Right lobe of liver (tissue), 6 donors: ENCODE results near the gene ADGRE1. TPM values are rescaled to one million over a fixed set of nuclear protein-coding genes. Genes with fewer than 3 reads are reported as not detected.

Experiments
- ATAC-seq, 4 donors: fragments of 200-7000 bp; cut with Tn5 transposase; one replicate each; pipeline ENCODE4 v1.9.1; 2020; ENCODE audit warnings: mild to moderate bottlenecking in 4 of 4, moderate library complexity in 4 of 4
- DNase-seq, 3 donors: peaks; one replicate each; pipeline ENCODE4 v3.0.0-alpha.2; 2020
- H3K27ac ChIP-seq, 3 donors: fragments of 200-600 bp; one replicate each; pipeline ENCODE4 v1.8.0; 2022
- H3K27me3 ChIP-seq, 2 donors: fragments of 200-600 bp; one replicate each; pipeline ENCODE4 v1.8.0; 2022
- H3K36me3 ChIP-seq, 4 donors: fragments of 200-600 bp; sonication (generic) in 1 of 4; one replicate each; pipeline versions ENCODE4 v1.5.1 to v1.8.0; 2017 to 2022; ENCODE audit warnings: control low read depth in 1 of 4
- H3K4me1 ChIP-seq, 4 donors: fragments of 200-600 bp; sonication (generic) in 1 of 4; one replicate each; pipeline versions ENCODE4 v1.5.1 to v1.8.0; 2017 to 2022; ENCODE audit warnings: control low read depth in 1 of 4
- H3K4me3 ChIP-seq, 3 donors: fragments of 200-600 bp; one replicate each; pipeline ENCODE4 v1.8.0; 2022
- H3K9me3 ChIP-seq, 4 donors: fragments of 200-600 bp; sonication (generic) in 1 of 4; one replicate each; pipeline versions ENCODE4 v1.5.1 to v1.8.0; 2017 to 2022; ENCODE audit warnings: control low read depth in 1 of 4
- POLR2A ChIP-seq: fragments of 450-650 bp; IDR thresholded peaks from one replicate; pipeline ENCODE4 v1.6.1; 2017; ENCODE audit warnings: antibody characterized with exemption, mild to moderate bottlenecking
- WGBS: methylation state at CpG from one replicate; pipeline ENCODE4 v1.1.6; 2018; ENCODE audit warnings: low coverage, low lambda C conversion rate; ENCODE audit not compliant: insufficient coverage; ENCODE audit errors: missing lambda C conversion rate; 5-methylcytosine and 5-hydroxymethylcytosine counted together
- intact Hi-C, 2 donors: fragments of 100-400 bp; cut with DNase I; formaldehyde crosslinking; loops; one replicate each; pipeline versions ENCODE4 v1.11.2 to v1.14.1; 2022
- total RNA-seq, 6 experiments: library from RNA; depleted of rRNA in 2 of 6; stranded (reverse); fragments of >200 nt in 2 of 6; fragmentation: NEBNext Ultra II Directional in 3 of 6; extraction: Animal tissue kit (Norgen Biotek cat#: 25700) in 3 of 6; gene quantifications; one replicate each; pipeline versions ENCODE4 v1.1.0 to v1.2.4, GENCODE V29; 2016 to 2023
- TF ChIP-seq, protein P1 (sequence below), 4 donors: fragments of 200-600 bp in 3 of 4; fragments of 450-650 bp in 1 of 4; IDR thresholded peaks; one replicate each; pipeline versions ENCODE4 v1.5.1 to v1.8.0; 2016 to 2022; ENCODE audit warnings: antibody characterized with exemption in 4 of 4, mild to moderate bottlenecking in 2 of 4
- donor health status: DM: no; HTN: yes; CAD: no.
- donor health status: DM: no; HTN: no; CAD: no.
- donor health status: DM: no; HTN: no; CAD: no.
- donor health status: DM: no; HTN: yes; CAD: no.
- donor health status: DM: no; HTN: yes; CAD: no.

The ADGRE1 gene
- total RNA-seq, 6 experiments from 2014 or later = 0.18 to 3.3 (median 0.75) TPM

DNA sequence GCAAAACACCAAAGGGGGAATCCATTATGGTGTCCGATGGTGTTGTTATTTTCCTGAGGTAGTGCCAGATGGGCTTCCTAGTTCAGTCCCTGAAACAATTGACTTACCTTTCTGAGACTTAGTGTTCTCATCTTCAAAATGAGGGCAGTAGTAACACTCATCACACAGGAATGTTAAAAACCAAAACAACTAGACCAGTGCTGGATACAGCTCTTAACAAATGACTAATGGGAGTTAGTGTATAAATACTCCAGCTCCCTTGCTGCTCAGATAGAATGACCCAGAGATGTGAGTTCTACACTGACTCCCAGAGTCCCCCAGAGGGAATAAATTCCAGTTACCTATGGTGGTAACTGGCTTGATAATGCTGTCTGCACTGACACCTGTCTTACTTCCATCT is 84.0 kb downstream of the ADGRE1 start:
- Histone ChIP-seq H3K27me3 (no peaks in the 10 kb centered on the region), H3K27ac (no peak overlapping the region), H3K4me3 (no peak overlapping the region), H3K4me1 (no peaks in the 10 kb centered on the region), H3K9me3 (no peaks in the 10 kb centered on the region), H3K36me3 (no peaks in the 10 kb centered on the region)
- TF ChIP-seq POLR2A = no peak
- TF ChIP-seq, protein P1, sequence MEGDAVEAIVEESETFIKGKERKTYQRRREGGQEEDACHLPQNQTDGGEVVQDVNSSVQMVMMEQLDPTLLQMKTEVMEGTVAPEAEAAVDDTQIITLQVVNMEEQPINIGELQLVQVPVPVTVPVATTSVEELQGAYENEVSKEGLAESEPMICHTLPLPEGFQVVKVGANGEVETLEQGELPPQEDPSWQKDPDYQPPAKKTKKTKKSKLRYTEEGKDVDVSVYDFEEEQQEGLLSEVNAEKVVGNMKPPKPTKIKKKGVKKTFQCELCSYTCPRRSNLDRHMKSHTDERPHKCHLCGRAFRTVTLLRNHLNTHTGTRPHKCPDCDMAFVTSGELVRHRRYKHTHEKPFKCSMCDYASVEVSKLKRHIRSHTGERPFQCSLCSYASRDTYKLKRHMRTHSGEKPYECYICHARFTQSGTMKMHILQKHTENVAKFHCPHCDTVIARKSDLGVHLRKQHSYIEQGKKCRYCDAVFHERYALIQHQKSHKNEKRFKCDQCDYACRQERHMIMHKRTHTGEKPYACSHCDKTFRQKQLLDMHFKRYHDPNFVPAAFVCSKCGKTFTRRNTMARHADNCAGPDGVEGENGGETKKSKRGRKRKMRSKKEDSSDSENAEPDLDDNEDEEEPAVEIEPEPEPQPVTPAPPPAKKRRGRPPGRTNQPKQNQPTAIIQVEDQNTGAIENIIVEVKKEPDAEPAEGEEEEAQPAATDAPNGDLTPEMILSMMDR (IDR thresholded peaks at IDR 0.05) = no peak
- ATAC-seq (no peak), DNase-seq (no peak)
- intact Hi-C loops = no loop called here
- WGBS = 80% methylated on average over 1 of the region's 1 CpG

DNA sequence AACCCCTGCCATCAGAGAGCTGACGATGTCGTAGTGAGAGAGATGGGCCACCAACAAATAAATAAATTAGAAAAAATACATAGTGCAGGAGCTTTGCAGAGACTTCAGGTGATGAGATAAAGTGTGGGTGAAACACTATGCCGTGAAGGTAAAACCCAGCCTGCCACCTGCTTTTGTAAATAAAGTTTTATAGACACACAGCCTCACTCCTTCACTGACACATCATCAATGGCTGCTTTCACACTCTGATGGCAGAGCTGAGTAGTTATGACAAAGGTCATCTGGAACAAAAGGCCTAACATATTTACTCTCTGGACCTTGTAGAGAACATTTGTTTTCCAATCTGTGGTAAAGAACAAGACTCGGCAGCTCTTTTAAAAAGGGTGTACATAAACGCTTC is 88.8 kb downstream of the ADGRE1 start:
- no peak for DNase-seq
- intact Hi-C loops = no loop called here
- no peak overlapping the region for H3K27ac ChIP-seq
- no peaks in the 10 kb centered on the region for H3K27me3 ChIP-seq
- no peak for TF ChIP-seq POLR2A
- TF ChIP-seq, protein P1 (IDR thresholded peaks at IDR 0.05) = no peak
- ATAC-seq = no peak
- H3K4me1 ChIP-seq = no peaks in the 10 kb centered on the region
- peaks cover 0 to 6% (median 0%) of the 10 kb centered on the region in 4 donors for H3K9me3 ChIP-seq
- H3K36me3 ChIP-seq = no peaks in the 10 kb centered on the region
- 78% methylated on average over 5 of the region's 5 CpGs for WGBS
- H3K4me3 ChIP-seq = no peak overlapping the region

DNA sequence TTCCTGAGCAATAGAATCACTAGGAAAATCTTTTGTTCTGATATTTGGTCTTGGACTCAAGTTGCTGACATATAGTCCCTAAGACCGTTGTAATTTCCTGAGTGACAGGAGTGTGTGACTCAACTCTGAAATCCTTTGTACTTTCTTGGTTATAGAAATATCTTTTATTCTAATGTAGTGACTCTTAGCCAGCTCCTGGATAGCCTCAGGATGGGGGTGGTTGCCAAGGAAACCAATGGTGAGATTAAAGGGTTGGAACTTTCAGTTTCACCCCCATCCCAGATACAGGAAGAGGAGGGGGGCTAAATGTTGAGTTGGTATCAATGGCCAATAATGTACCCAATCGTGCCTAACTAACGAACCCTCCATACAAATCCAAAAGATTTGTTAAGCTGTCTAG is 92.0 kb downstream of the ADGRE1 start:
- peaks cover 0 to 6% (median 0%) of the 10 kb centered on the region in 4 donors for H3K9me3 ChIP-seq
- WGBS = 48% methylated on average over 3 of the region's 3 CpGs
- no peaks in the 10 kb centered on the region for H3K4me1 ChIP-seq
- TF ChIP-seq, protein P1 (IDR thresholded peaks at IDR 0.05) = no peak
- TF ChIP-seq POLR2A = no peak
- DNase-seq (no peak), ATAC-seq (no peak)
- no peaks in the 10 kb centered on the region for H3K27me3 ChIP-seq
- H3K27ac ChIP-seq = no peak overlapping the region
- intact Hi-C loops = no loop called here
- H3K4me3 ChIP-seq = no peak overlapping the region
- H3K36me3 ChIP-seq = no peaks in the 10 kb centered on the region

DNA sequence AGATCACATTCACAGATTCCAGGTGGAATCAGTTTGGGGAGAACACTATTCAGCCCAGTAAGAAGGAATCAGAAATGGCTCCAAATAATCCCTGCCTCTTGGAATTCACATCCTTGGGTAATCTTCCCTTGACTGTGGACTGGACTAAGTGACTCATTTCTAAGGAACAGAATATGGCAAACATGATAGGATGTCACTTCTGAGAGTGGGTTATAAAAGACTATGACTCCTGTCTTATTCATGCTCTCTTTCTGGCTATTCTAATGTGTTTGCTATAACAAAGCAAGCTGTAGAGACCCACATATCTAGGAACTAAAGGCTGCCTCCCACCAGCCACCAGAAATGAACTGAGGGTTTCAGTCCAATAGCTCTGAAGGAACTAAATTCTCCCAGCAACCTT is 96.1 kb downstream of the ADGRE1 start:
- peaks cover 0 to 2% (median 0%) of the 10 kb centered on the region in 4 donors for H3K9me3 ChIP-seq
- intact Hi-C loops = no loop called here
- no peak overlapping the region for H3K4me3 ChIP-seq
- DNase-seq (no peak), ATAC-seq (no peak)
- TF ChIP-seq, protein P1 (IDR thresholded peaks at IDR 0.05) = no peak
- TF ChIP-seq POLR2A = no peak
- H3K36me3 ChIP-seq = no peaks in the 10 kb centered on the region
- H3K4me1 ChIP-seq = no peaks in the 10 kb centered on the region
- H3K27ac ChIP-seq = no peak overlapping the region
- no peaks in the 10 kb centered on the region for H3K27me3 ChIP-seq

DNA sequence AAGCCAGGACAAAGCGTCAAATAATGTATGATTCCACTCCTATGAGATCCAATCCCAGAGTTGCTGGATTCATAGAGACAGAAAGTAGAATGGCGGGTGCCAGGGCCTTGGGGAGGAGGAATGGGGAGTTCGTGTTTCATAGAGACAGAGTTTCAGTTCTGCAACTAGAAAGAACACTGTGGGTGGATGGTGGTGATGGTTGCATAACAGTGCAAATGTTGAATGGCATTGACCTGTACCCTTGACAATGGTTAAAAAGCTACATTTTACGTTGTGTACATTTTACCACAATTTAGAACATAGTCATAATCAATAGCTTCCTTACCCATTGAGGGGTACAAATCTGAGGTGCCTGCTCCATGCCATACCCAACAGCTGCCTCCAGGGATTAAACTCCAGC is 100.5 kb downstream of the ADGRE1 start:
- Histone ChIP-seq H3K9me3 (no peaks in the 10 kb centered on the region), H3K4me1 (no peaks in the 10 kb centered on the region), H3K4me3 (no peak overlapping the region), H3K27me3 (no peaks in the 10 kb centered on the region), H3K27ac (no peak overlapping the region), H3K36me3 (no peaks in the 10 kb centered on the region)
- DNase-seq (no peak), ATAC-seq (peak in 3 of 4 donors; percentile 41 to 63 (median 61))
- intact Hi-C loops = no loop called here
- TF ChIP-seq, protein P1 (IDR thresholded peaks at IDR 0.05) = no peak
- TF ChIP-seq POLR2A = no peak
- WGBS = 9% methylated on average over 4 of the region's 4 CpGs
